ENCODE results near the gene ZNF518A.

ZNF518A gene

DNA sequence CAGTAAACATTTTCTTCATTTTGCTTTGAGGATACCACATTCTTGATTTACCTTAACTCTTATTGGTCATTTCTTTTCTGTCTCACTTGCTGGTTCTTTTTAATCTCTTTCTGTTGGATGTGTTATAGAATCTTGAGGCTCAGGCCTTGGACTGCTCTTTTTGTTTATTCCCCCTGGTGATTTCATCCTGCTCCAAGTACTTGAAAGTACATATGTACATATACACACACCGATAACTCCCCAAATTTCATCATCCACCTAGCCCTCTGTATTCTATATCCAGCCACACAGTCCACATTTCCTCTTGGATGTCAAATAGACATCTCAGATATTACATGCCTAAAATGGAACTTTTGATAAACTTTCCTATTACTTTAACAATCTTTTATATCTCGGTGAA lies 7.5 kb downstream of the ZNF518A start:
- no peak overlapping the region for H3K27ac ChIP-seq
- no peak for TF ChIP-seq ZFX (IDR thresholded peaks at IDR 0.05; ENCODE audit: borderline replicate concordance)
- TF ChIP-seq, protein P1, sequence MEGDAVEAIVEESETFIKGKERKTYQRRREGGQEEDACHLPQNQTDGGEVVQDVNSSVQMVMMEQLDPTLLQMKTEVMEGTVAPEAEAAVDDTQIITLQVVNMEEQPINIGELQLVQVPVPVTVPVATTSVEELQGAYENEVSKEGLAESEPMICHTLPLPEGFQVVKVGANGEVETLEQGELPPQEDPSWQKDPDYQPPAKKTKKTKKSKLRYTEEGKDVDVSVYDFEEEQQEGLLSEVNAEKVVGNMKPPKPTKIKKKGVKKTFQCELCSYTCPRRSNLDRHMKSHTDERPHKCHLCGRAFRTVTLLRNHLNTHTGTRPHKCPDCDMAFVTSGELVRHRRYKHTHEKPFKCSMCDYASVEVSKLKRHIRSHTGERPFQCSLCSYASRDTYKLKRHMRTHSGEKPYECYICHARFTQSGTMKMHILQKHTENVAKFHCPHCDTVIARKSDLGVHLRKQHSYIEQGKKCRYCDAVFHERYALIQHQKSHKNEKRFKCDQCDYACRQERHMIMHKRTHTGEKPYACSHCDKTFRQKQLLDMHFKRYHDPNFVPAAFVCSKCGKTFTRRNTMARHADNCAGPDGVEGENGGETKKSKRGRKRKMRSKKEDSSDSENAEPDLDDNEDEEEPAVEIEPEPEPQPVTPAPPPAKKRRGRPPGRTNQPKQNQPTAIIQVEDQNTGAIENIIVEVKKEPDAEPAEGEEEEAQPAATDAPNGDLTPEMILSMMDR (IDR thresholded peaks at IDR 0.05): no peak

DNA sequence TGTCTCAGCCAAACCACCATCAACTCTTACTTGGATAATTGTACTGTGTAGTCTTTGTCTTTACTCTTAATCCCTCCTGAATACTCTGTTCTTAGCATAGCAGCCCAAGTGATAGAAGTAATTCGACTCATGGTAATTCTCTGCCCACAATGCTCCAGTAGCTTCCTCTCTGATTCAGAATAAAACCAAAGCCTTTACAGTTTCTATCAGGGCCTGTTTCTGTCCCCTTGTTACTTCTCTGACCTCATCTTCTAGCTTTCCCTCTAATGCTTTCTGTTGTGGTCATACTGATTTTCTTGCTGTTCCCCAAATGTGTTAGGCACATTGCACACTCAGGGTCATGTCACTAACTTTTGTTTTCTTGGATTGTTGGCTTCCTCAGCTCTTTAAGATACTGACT lies 8.0 kb downstream of the ZNF518A start:
- no peak overlapping the region for H3K27ac ChIP-seq
- TF ChIP-seq, protein P1 (IDR thresholded peaks at IDR 0.05): no peak
- no peak for TF ChIP-seq ZFX (IDR thresholded peaks at IDR 0.05; ENCODE audit: borderline replicate concordance)

DNA sequence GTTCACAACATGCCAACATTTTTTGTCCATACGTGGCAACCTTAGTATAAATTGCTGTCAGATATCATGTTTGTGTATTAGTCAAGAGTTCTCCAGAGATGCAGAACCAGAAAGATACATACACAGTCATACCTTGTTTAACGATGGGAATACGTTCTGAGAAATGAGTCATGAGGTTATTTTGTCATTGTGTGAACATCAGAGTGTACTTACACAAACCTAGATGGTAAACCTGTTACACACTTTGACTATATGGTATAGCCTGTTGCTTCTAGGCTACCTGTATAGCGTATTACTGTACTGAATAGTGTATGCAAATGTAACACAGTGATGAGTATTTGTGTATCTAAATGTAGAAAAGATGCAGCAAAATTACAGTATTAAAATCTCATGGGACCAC lies 22.3 kb downstream of the ZNF518A start:
- no peak overlapping the region for H3K27ac ChIP-seq
- TF ChIP-seq, protein P1 (IDR thresholded peaks at IDR 0.05): no peak
- TF ChIP-seq ZFX (IDR thresholded peaks at IDR 0.05; ENCODE audit: borderline replicate concordance): no peak

DNA sequence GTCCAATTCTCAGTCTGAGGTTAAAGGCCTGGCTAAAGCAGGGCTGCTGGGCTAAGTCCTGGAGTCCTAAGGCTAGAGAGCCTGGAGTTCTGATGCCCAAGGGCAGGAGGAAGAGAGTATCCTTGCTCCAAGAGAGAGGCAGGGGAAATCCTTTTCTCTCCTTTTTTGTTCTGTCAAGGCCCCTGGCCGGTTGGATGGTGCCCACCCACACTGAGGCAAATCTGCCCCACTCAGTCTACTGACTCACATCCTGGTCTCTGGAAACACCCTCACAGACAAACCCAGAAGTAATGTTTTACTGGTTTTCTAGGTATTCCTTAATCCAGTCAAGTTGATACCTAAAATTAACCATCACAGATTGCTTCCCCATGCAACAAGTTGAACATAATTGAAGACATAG lies 23.0 kb downstream of the ZNF518A start:
- TF ChIP-seq ZFX (IDR thresholded peaks at IDR 0.05; ENCODE audit: borderline replicate concordance): no peak
- TF ChIP-seq, protein P1 (IDR thresholded peaks at IDR 0.05): no peak

DNA sequence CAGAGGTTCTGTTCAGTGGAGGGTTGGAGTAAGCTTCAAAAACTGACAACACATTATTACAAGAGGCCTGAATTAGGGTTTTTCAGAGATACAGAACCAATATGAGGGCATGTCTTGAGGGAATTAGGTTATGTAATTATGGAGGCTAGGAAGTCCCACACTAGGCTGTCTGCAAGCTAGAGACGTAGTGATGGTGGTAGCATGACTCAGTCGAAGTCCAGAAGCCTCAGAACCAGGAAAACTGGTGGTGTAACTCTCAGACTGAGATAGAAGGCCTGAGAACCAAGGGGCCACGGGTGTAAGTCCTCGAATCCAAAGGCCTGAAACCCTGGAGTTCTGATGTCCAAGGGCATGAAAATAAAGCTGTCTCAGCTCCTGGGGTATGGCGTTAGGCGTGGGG lies 35.6 kb downstream of the ZNF518A start:
- no peak overlapping the region for H3K27ac ChIP-seq
- TF ChIP-seq ZFX (IDR thresholded peaks at IDR 0.05; ENCODE audit: borderline replicate concordance): no peak
- TF ChIP-seq, protein P1 (IDR thresholded peaks at IDR 0.05): no peak

More for the DNA sequence above, 23.0 kb downstream of the ZNF518A start:
- H3K27ac ChIP-seq: no peak overlapping the region

DNA sequence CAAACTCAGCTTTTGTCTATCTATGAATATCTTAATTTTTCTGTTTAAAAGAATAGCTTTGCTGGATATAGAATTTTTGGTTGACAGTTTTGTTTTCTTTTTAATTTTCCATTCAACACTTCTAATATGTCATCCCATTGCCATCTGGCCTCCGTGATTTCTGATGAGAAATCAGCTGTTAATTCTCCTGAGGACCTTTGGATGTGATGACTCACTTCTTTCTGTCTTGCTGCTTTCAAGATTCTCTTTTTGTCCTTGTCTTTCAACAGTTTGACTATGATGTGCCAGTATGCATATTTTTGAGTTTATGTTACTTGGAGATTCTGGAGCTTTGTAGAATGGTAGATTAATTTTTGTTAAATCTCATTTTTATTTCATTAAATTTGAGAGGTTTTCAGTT lies 38.4 kb downstream of the ZNF518A start:
- no peak for TF ChIP-seq ZFX (IDR thresholded peaks at IDR 0.05; ENCODE audit: borderline replicate concordance)
- TF ChIP-seq, protein P1 (IDR thresholded peaks at IDR 0.05): no peak
- H3K27ac ChIP-seq: no peak overlapping the region

DNA sequence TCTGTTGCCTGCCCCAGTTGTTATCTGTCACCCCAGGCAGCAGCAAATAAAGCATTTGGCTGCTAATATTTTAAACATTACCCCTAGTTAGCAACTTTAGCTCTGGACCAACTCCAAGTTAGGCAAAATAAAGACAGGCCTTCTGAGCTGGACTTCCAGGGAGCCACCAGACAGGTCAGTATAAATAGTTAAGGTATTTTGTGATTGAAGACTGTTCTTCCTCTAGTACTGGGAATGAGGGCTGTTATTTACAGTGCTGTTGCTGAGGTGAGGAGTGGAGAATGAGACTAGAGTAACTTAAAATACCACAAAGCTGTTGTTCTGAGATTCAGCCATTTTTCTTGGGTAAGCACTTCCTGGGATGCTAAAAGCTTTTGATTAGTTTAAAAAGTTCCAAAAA lies 40.1 kb downstream of the ZNF518A start:
- no peak for TF ChIP-seq ZFX (IDR thresholded peaks at IDR 0.05; ENCODE audit: borderline replicate concordance)
- TF ChIP-seq, protein P1 (IDR thresholded peaks at IDR 0.05): no peak
- no peak overlapping the region for H3K27ac ChIP-seq

All from 22Rv1 (cell line).